Hematopoietic multipotent progenitor cell treated with erythropoietin and hydrocortisone succinate and interleukin-3 and kit ligand, for 4 days (in vitro differentiated cells): Measurements from ENCODE around the gene TICAM2.

Source experiments
- DNase-seq: peaks from one replicate; pipeline ENCODE4 v3.0.0-alpha.2; 2015

The TICAM2 gene

DNA sequence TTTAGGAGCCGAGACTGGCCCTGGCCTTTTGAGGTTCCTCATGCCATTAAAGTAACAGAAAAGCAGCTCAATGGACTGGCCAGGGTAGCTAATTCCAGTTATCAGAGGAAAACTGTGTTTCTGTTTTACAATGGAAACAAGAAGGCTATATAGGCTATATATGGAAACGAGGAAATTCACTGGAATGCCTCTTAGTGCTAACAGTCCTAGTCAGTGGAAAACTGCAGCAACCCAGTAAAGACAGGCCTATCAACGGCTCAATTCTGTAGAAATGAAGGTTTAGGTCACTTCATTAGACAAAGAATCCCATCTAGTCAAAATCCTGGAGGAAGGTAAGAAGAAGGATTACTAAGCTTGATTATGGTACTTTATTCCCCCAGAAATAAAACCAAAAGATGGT lies 3.2 kb upstream of the TICAM2 start:
- DNase-seq: no peak

DNA sequence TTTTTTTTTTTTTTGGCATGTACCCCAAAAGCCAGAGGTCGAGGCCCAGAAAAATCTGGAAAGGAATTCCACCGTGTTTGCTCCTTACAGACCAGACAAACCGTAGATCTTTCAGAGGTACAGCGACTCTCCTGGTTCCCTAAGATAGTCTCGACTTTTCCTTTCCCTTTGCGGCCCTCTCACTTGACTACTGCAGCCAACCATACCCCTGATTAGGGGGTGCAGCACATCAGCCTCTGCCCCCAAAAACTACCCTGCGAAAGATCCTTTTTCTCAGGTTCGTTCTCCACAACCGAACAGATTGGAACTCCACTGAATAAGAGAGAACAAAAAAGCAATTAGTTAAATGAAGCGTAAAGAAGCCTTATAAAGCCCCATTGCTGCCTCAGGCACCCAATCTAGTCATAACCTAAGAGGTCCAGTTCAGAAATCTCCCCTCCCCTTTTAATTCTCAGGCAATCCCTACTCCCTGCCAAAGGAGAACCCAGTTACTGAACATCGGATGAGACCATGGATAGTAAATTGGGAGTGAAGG lies 379 bp upstream of the TICAM2 start:
- no peak for DNase-seq

DNA sequence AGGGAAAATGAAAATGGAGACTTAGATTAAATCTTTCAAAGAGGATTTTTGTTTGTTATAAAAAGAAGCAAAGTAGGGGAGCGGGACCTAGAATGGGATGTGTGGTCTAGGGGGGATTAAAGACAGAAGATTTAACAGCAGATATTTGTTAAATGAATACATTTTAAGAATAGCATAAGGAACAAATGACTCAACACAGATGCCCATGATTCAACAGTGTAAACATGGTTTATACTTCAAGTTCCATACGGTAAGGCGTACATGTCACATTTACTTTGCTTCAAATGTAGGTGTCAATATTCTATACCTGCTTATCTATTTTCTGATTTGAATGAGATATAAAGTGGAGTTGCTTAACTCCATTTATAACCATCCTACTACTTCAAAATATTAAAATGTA lies 1.5 kb downstream of the TICAM2 start:
- DNase-seq: no peak

DNA sequence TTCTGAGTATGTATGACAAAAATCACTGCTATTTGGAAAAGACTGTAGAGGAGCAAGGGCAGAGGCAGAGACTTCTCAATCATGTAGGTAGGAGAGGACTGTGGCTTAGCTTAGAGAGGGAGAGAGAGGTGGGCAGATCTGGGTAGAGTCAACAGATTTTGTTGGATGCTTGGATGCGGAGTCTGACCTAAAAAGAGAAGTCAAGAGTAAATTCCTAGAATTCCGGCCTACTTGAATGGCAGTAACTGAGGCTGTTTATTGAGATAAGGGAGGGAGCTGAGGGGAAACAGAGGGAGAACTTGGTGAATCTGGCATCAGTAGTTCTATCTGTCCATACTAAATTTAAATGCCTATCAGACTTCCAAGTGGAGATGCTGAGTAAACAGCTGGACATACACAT lies 2.4 kb downstream of the TICAM2 start:
- DNase-seq: no peak

DNA sequence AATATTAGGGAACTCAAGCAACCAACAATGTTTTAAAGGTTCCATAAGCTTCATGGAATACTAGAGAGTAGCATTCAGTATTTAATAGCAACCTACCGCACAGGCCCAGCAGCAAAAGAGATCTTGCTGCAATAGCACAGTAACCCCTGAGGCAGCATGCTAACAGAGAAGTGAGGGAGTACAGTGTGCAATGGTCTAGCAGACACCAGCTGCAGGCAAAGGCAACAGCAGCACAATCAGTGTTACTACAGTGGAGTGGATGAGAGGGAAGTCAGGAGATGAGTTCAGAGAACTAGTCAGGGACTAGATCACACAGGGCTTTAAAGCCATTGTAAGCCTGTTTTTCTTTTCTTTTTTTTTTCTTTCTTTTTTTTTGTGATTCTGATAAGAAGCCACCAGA lies 2.8 kb downstream of the TICAM2 start:
- DNase-seq: peak; percentile 41

DNA sequence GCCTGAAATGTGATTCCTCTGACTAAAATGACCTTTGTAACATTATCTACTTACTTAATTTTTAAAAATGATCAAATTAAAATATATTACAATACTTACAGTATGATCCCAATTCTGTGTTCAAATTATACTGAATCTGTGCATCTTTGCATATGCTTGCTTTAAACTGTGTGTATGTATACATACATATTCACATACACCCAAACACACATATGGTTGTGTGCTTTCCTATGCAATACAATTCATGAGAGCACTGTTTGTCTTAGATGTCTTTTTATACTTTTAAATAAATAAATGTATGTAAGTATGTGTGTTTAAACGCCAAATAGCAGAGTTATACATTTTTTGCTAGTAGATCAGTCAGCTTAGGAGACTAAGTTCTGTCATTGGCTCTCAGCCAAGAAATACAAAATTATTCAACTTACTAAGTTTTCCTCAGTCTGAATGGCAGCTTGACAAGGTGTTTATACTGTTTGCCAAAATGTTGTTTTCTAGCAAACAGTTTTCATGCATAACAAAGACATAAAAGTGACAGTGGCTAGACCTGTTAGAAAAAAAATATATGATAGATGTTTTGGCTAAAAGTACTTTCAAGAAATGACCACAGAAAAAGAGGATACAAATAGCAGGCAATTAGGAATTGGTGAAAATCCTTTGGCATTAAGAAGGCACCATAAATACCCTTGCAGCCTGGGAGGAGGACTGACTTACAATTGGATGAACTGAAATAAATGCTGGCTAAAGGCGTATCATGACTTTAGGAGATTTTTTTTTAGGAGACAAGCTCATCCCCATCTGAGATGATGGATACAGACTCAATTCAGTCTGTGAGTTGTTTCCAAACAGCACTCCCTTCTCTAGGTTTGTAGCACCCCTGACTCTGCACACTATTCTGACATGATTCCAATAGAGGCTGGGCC lies 7.9 kb downstream of the TICAM2 start:
- no peak for DNase-seq

DNA sequence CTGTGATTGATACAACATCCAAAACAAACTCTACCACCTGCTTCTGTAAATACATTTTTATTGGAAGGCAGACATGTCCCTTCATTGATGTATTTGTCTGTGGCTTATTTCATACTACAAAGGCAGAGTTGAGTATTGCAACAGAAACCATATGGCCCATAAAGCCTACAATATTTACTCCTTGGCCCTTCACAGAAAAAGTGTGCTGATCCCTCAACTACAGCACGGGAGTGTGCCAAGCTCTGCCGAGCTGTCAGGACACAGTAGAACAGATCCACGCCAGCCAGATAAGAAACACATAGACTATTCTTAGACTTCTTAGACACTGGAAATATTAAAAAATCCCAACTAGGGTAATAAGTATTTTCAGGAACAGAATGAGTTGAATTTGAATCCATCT lies 13.2 kb downstream of the TICAM2 start:
- DNase-seq: no peak

DNA sequence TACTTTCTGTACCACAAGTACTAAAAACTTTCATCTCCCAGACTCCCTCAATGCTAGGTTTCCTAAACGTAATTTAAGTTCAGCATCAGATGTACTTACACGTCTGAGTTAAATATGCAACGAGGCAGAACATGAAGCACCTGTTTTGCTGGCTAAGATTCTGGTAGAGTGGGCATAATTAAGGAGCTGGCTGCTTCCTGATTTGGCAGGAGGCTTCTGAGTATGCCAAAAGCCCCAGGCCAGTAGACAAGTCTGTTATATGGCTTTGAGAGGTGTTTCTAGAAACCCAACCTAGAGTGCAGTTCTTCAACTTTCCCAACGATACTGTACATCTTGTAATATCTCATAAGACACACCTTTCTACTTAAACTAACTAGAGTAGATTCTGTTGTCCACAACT lies 13.6 kb downstream of the TICAM2 start:
- DNase-seq: no peak

DNA sequence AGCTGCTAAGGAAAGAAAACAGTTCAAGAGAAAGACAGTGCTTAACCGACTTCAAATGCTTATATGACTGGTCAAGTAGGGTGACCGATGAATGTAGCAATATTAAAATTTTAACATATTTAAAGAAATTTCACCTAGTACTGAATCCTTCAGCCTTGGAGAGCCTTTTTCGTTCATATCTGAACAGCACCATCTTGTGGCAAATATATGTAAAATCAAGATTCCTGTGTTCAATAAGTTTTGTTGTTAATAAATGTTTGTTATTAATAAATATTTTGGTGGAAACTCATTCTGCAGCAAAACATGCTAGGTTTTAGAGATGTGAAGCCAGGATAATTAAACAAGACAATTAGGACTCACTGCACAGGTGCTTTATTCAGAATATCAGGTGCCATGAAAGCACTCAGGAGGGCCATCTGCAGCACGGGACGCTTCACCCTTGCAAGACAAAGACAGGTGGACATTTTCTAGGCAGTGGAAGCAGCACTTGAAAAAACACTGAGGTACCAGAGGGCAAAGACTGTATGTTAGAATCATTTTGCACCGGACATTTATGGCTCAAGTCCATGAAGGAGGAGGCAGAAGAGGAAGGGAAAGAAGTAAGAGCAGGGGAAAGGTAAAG lies 15.6 kb downstream of the TICAM2 start:
- peak; percentile 66 for DNase-seq

DNA sequence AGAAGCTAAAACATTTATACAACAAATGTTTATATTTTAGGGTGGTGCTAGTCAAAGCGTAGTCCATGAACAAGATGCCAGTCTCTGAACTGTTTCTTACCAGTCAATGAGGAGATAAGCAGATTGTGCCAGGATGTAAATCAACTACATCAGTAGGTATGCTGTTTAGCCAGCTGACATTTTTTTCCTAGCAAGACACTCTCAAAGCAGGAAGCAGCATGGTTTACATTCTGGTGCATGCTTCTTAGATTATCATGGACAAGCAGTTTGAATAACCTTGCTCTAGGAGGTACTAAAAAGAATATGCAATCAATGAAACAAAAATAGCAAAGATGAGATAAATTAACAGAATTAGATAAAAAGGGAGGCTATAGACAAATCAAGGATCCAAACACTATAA lies 17.0 kb downstream of the TICAM2 start:
- no peak for DNase-seq

DNA sequence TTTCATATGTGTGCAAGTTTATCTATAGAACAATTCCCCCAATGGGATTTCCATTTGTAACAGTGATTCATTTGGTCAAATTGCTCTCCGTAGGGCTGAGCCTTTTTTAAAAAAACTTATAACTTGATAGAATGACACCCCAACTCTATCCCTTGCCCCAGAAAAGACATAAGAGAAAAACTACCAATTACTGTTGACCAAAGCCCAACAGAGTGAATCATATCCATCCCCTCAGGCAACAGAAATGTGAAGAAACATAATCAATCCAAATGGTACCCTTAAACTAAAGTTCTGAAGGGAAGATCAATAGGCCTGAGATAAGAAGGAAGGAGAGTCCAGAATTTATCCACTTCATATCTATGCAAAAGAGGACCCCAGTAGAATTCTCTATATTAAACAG lies 17.8 kb downstream of the TICAM2 start:
- DNase-seq: no peak

DNA sequence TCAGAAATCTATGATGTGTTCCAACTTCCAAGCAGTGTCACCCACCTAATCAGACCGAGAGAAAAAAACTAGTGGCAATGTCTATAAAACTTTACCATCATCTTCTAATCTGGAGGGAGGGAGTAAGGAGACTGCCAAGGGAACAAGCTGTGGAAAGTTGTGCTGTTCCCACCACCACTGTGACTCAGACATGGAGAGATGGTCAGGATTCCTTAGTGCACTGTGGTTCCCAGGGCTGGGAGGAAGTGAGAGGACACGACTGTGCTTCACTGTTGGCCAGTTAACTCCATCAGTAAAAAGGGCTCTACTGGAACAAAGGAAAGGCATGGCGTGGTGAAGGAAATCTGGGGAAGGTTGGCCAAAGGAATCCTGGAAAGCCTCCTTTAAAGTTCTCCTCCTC lies 18.8 kb downstream of the TICAM2 start:
- no peak for DNase-seq

DNA sequence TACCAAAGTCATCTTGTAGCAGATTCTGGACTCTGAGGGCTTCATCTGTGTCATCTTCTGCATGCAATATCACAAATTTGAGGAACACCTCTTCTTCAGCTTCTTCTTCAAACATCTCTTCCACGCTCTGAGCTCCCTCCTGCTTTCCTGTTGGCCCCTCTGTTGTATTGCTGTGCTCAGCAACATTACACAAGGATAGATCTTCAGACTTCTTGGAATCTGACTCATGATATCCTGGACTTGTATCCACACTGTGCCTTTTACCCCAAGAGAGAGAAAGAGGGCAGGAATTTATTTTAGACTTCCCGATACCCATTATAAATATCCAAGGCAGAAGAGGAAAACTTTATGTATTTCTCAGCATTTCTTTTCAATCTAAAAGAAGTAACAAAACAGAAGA lies 21.3 kb downstream of the TICAM2 start:
- no peak for DNase-seq

DNA sequence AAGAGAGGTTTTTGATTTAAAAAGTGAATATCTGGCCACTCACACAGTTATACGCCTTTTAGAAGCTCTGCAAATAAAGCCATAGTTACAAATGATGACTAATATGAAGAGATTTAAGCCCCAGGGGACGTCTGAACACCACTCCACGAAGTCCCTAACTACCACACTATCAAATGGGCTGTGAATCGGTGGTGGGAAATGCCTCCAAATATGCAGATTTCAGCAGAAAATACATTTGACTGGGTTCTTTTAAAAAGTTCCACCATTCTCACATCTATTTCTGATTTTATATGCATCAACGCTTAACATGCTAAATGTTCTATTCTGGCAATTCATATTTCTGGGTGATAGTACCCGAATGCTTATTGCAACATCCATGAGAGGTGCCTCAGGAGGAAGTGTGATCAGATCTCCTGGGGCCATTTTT lies 22.5 kb downstream of the TICAM2 start:
- no peak for DNase-seq

DNA sequence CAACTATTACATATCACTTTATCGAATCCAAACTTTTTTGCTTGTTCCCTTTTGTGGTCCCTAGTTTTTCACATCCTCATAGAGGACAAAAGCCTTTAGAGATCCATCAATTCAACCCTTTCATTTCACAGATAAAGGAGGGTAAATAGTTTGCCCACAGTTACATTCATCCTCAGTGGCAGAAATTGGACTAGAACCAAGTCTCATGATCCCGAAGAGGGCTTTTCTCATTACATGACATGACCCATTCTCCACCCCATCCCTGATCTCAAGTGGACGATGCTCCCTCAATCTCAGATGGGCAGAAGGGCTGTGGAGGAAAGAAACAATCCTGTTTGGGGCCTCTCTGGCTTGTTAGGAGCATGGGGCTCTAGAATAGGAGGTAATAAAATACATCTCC lies 23.1 kb downstream of the TICAM2 start:
- DNase-seq: no peak

DNA sequence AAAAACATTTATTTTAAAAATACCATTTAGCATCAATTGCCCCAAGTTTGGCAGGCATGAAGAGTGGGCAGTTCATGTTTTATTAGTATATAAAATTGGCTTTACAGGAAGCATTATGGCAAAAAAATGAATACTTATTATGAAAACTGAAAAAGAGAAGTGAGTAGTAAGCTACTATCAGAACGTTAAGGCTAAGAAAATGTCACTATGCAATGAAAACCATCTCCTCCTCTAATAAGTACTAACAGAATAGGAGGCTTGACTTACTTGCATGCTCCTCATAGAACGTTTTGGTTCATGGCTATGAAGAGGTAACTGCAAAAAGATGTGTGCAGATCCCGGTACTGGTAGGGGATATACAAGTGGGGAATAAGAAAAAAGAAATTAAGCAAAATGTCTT lies 23.6 kb downstream of the TICAM2 start:
- DNase-seq: no peak

DNA sequence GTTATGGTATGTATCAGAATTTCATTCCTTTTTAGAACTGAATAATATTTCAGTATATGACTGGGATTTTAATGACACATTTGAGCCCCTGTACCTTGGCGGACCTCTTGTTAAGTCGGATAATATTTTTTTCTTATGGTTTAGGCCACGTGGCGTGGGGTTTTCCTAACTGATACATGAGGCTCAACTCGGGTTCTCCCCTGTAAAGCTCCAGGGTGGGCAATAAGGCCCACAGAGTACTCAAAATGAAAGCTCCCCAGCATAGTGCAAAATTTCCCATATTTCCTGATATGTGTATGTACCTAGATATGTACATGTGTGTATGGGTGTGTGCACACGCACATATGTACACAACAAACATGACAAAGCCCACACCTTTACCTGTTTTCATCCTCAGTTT lies 24.5 kb downstream of the TICAM2 start:
- DNase-seq: no peak

DNA sequence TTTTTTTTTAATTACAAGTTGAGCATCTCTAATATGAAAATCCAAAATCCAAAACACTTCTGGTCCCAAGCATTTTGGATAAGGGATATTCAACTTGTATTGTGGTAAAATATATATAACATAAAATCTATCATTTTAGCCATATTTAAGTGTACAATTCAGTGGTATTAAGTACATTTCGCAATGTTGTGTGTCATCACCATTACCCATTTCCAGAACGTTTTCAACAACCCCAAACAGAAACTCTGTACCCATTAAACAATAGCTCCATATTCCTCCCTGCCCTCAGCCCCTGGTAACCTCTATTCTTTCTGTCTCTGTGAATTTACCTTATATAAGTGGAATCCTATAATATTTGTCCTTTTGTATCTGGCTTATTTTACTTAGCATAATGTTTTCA lies 24.9 kb downstream of the TICAM2 start:
- DNase-seq: no peak

DNA sequence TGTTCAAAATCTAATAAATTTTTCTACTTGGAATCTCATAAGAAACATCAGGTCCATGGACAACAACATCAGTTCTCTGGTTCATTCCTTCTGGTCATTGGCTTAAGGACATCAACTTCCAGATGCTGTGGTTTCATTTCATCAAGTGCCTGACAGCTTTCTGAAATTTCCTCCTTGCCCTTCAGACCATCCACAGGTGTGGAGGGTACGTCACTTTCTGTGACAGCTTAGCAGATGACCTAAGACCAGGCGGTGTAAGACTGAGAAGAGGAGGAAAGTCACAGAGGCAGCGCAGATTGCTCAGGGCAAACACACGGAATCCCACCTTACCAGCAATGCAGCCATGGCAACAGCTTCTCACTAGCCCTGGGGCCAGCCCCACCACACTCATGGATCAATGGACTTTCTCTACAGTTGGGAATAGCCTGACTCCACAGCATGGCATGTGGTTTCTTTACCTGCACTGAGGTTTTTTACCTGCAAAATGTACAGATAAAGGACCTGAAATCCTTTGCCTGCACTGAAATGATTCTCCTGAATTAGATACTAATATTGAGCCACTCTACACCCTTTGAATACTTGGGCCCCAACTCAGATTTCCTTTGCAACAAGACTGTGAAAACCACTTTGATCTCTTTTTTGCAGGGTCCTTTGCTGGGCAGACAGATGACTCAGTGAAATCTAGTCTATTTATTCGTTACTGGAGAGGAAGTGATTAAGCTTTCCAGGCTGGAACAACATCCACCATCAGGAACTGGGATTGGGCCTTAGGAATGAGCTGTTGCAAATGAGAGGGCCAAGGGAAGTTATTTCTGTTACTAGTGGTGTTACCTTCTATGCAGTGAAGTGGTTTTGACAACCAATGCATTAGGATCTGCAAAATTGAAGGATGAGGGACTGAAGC lies 26.9 kb downstream of the TICAM2 start:
- no peak for DNase-seq

DNA sequence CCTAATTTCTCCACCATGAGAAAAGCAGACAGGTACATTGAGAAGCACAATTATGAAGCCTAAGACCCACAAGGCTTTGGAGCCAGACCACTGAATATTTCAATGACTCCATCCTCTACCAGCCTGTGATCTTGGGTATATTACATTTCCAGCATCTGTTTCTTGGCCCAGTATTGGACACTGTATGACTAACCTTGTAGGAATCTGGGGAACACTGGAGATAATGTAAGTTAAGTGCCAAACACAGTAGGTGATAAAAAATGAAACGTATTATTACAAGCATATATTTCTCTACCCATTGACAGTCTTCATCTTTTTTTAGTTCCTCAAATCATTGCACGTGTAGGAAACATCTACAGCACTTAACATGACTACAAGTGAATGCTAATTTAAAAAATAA lies 29.1 kb downstream of the TICAM2 start:
- no peak for DNase-seq

DNA sequence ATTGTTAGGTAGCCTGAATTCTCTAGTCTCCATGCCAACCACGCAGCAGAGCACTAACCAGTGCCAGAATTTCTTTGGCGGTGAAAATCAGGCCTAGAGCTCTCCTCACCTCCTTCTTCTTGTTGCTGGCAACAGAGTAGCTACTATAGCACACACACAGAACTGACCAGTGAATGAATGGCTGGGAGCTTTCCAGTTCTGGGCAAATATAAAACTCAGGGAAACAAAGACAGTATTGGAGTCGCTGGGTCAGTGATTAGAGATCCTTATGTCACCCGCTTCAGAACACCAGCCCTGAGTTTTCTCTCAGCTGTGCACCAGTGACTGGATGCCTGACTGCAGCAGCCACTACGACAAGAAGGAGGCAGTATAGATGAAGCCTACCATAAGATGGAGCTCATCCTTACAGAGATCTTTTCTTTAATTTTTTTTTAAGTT lies 30.8 kb downstream of the TICAM2 start:
- DNase-seq: no peak

DNA sequence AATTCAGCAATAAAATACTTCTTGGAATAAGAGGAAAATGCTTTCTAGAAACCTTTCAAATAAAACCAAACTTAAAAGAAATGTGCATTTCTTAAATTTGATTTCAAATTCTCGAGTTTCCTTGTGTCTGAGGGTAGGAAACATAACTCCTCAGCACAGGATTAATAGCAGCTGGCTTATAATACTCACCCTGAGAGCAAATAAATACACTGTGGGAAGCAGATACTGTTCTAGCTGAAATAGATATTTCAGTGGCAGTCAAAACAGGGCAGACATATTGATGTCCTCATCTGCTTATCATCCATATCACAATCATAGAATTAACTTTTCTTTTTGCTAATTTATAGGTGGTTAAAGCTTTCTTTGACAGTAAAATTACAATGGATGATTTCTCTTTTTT lies 33.6 kb downstream of the TICAM2 start:
- DNase-seq: no peak

DNA sequence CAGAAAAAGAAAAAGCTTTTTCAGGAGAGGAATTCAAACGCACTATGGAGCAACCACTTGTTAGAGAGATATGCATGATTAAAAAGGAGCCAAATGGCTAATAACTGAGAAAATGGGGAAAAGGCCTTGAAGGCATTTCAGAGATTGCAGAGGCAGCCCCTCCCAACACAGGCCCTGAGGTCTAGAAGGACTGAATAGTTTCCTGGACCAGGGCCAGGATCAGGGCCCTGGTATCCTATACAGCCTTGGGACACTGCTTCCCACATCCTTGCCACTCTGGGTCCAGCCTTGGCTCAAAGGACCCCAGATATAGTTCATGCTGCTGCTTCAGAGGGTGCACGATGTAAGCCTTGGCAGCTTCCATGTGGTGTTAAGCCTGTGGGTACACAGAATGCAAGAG lies 37.0 kb downstream of the TICAM2 start:
- no peak for DNase-seq
